HepG2 (cell line): ENCODE results near the gene RIPOR1. TPM values are rescaled to one million over a fixed set of nuclear protein-coding genes. Genes with fewer than 3 reads are reported as not detected.

Source experiments
- ATAC-seq: fragments of 200-7000 bp; cut with Tn5 transposase; 3 replicates; pipeline ENCODE4 v1.9.1; 2020; ENCODE audit warnings: mild to moderate bottlenecking, moderate library complexity
- BruUV-seq: library from RNA; stranded (reverse); fragments of 400-500 nt; replicated peaks from 2 replicates; lab custom pipeline; 2021; lab: Mats Ljungman, UMichigan
- CTCF ChIA-PET: fragments of 300-600 bp; formaldehyde crosslinking; extraction: SDS; loops from one replicate; lab custom pipeline; 2021; ENCODE audit warnings: low total read pairs, inconsistent platforms, low intra/inter-chr PET ratio; lab: Yijun Ruan, JAX
- POLR2A ChIA-PET: fragments of 350-600 bp; sonication (Branson Sonifier 250); formaldehyde crosslinking; loops from one replicate; lab custom pipeline; 2020; ENCODE audit warnings: antibody characterized with exemption, inconsistent platforms; lab: Yijun Ruan, JAX
- DNase-seq: peaks from one replicate; pipeline ENCODE4 v3.0.0-alpha.2; 2015; ENCODE audit warnings: low spot score
- FAIRE-seq: peaks from 3 replicates; lab custom pipeline; 2011; peaks lifted over from hg19 to GRCh38; lab: Jason Lieb, UNC
- H2AFZ ChIP-seq: one replicate; pipeline ENCODE4 v1.6.1; 2011; ENCODE audit warnings: low read length, inconsistent platforms
- H3K27ac ChIP-seq: fragments of 300-600 bp; 3 replicates; pipeline ENCODE4 v1.8.0; 2011; ENCODE audit warnings: mixed run types, mild to moderate bottlenecking, mixed read lengths, low read length, inconsistent platforms; ENCODE audit not compliant: insufficient read depth; ENCODE audit errors: extremely low read length
- H3K27me3 ChIP-seq, 2 experiments: fragments of 200-600 bp in 1 of 2; 2 replicates in 1 of 2; 3 replicates in 1 of 2; pipeline versions ENCODE4 v1.6.0 to v1.8.0; 2011; ENCODE audit warnings: low read length in 2 of 2, mild to moderate bottlenecking in 2 of 2, moderate library complexity in 2 of 2, inconsistent platforms in 1 of 2; ENCODE audit not compliant: insufficient read depth in 2 of 2, control insufficient read depth in 1 of 2
- H3K36me3 ChIP-seq, 2 experiments: fragments of 200-600 bp in 1 of 2; replicated peaks in 1 of 2; 2 replicates in 1 of 2; 3 replicates in 1 of 2; pipeline versions ENCODE4 v1.5.1 to v1.8.0; 2011; ENCODE audit warnings: low read length in 2 of 2, inconsistent platforms in 1 of 2; ENCODE audit not compliant: insufficient read depth in 2 of 2, control insufficient read depth in 1 of 2
- H3K4me1 ChIP-seq: 2 replicates; pipeline ENCODE4 v1.5.1; 2012; ENCODE audit warnings: low read length, inconsistent platforms; ENCODE audit not compliant: insufficient read depth
- H3K4me2 ChIP-seq: 2 replicates; pipeline ENCODE4 v1.6.0; 2011; ENCODE audit warnings: low read depth, low read length, inconsistent platforms
- H3K4me3 ChIP-seq, 3 experiments: fragments of 200-600 bp in 1 of 3; sonication (generic), shearing (Covaris generic) in 1 of 3; replicated peaks in 1 of 3; 2 replicates each; pipeline ENCODE4 v1.5.1; 2011 to 2016; ENCODE audit warnings: low read length in 3 of 3, inconsistent platforms in 2 of 3, low read depth in 2 of 3, mild to moderate bottlenecking in 2 of 3, control low read depth in 1 of 3, mixed read lengths in 1 of 3; ENCODE audit not compliant: insufficient read depth in 1 of 3
- H3K79me2 ChIP-seq: one replicate; pipeline ENCODE4 v1.6.1; 2011; ENCODE audit warnings: low read length, inconsistent platforms; ENCODE audit not compliant: insufficient read depth
- H3K9ac ChIP-seq: 2 replicates; pipeline ENCODE4 v1.6.0; 2011; ENCODE audit warnings: mild to moderate bottlenecking, low read depth, low read length, inconsistent platforms; ENCODE audit not compliant: insufficient read depth
- H3K9me3 ChIP-seq: 2 replicates; pipeline ENCODE4 v1.5.1; 2012; ENCODE audit warnings: mild to moderate bottlenecking, low read length
- H4K20me1 ChIP-seq: 2 replicates; pipeline ENCODE4 v1.6.0; 2011; ENCODE audit warnings: inconsistent platforms, mild to moderate bottlenecking, low read length, moderate library complexity; ENCODE audit not compliant: insufficient read depth
- ELF3 ChIP-seq: IDR thresholded peaks from 2 replicates; pipeline ENCODE4 v1.6.1; 2016; ENCODE audit warnings: missing genetic modification reagents, missing compliant biosample characterization
- ETV5 ChIP-seq: IDR thresholded peaks from 2 replicates; pipeline ENCODE4 v1.6.1; 2018; ENCODE audit warnings: missing biosample characterization, missing genetic modification reagents, inconsistent platforms, borderline replicate concordance
- FOSL2 ChIP-seq: sonication (generic); formaldehyde crosslinking; IDR thresholded peaks from 2 replicates; pipeline ENCODE4 v1.4.0; 2020; ENCODE audit warnings: missing genetic modification reagents
- GABPA ChIP-seq, 2 experiments: IDR thresholded peaks; 2 replicates each; pipeline ENCODE4 v1.6.1; 2011 to 2016; ENCODE audit warnings: low read depth in 2 of 2, low read length in 1 of 2, missing biosample characterization in 1 of 2, missing genetic modification characterization in 1 of 2
- NFE2L2 ChIP-seq: fragments of 150-350 bp; IDR thresholded peaks from 2 replicates; pipeline ENCODE4 v1.6.1; 2014; ENCODE audit warnings: low read length
- NFYB ChIP-seq: sonication (generic); formaldehyde crosslinking; IDR thresholded peaks from 2 replicates; pipeline ENCODE4 v1.4.0; 2020; ENCODE audit warnings: missing genetic modification reagents
- RFXAP ChIP-seq: sonication (generic); formaldehyde crosslinking; IDR thresholded peaks from 2 replicates; pipeline ENCODE4 v1.4.0; 2020; ENCODE audit warnings: missing genetic modification reagents, borderline replicate concordance
- SAP130 ChIP-seq: IDR thresholded peaks from 2 replicates; pipeline ENCODE4 v1.6.1; 2016; ENCODE audit warnings: low read depth
- ZMYM3 ChIP-seq: sonication (generic); formaldehyde crosslinking; IDR thresholded peaks from 2 replicates; pipeline ENCODE4 v1.5.1; 2020; ENCODE audit warnings: mild to moderate bottlenecking, missing genetic modification reagents
- ZNF605 ChIP-seq: sonication (generic); formaldehyde crosslinking; IDR thresholded peaks from 2 replicates; pipeline ENCODE4 v1.8.0; 2022; ENCODE audit warnings: mild to moderate bottlenecking, missing genetic modification reagents
- ZNF629 ChIP-seq: sonication (generic); formaldehyde crosslinking; conservative IDR thresholded peaks from 2 replicates; pipeline ENCODE4 v1.5.0; 2020; ENCODE audit warnings: missing genetic modification reagents
- WGBS: methylation state at CpG from one replicate; pipeline ENCODE4 v1.1.6; 2017; ENCODE audit warnings: low lambda C conversion rate; 5-methylcytosine and 5-hydroxymethylcytosine counted together
- in situ Hi-C: cut with HindIII; loops from 2 replicates; pipeline ENCODE4 v1.10.0; 2017; ENCODE audit warnings: low pct_unique_long_range_greater_than_20kb; ENCODE audit not compliant: extremely low pct_ligation_motif_present
- intact Hi-C: fragments of 100-400 bp; cut with micrococcal nuclease; formaldehyde crosslinking; loops from one replicate; pipeline ENCODE4 v1.10.0; 2022; ENCODE audit not compliant: unreplicated experiment
- polyA plus RNA-seq, 8 experiments: library from polyadenylated mRNA; depleted of rRNA in 3 of 8; stranded (reverse) in 7 of 8; unstranded in 1 of 8; fragments of >200 nt; fragmentation: Illumina TruSeq in 4 of 8; extraction: Trizol in 4 of 8; gene quantifications; 2 replicates each; pipeline versions ENCODE4 v1.2.1 to v1.2.3, GENCODE V29; 2011 to 2016; ENCODE audit warnings: low read depth in 4 of 8, missing spikeins in 1 of 8, mixed read lengths in 1 of 8; ENCODE audit not compliant: insufficient read depth in 1 of 8
- total RNA-seq, 5 experiments: library from RNA; depleted of rRNA; stranded (reverse); fragments of >200 nt; fragmentation: Illumina TruSeq; extraction: Trizol; gene quantifications; 2 replicates each; pipeline ENCODE4 v1.2.3, GENCODE V29; 2016; ENCODE audit warnings: low read depth in 1 of 5
- TF ChIP-seq, protein P1 (sequence below): sonication (generic); formaldehyde crosslinking; IDR thresholded peaks from 2 replicates; pipeline ENCODE4 v1.5.0; 2020; ENCODE audit warnings: mild to moderate bottlenecking, missing genetic modification reagents
- TF ChIP-seq, protein P2 (sequence below): IDR thresholded peaks from 2 replicates; pipeline ENCODE4 v1.6.1; 2016
- TF ChIP-seq, protein P3 (sequence below): sonication (generic); formaldehyde crosslinking; IDR thresholded peaks from 2 replicates; pipeline ENCODE4 v1.5.0; 2020; ENCODE audit warnings: missing genetic modification reagents
- TF ChIP-seq, protein P4 (sequence below): sonication (generic); formaldehyde crosslinking; IDR thresholded peaks from 2 replicates; pipeline ENCODE4 v1.4.0; 2020; ENCODE audit warnings: mild to moderate bottlenecking, missing genetic modification reagents

RIPOR1 gene
- total and polyA plus RNA-seq, 2 of the 13 experiments (the other 11 are each of a cell fraction or from before 2014, with no cell fraction given): 4.6 to 8.1 TPM

DNA sequence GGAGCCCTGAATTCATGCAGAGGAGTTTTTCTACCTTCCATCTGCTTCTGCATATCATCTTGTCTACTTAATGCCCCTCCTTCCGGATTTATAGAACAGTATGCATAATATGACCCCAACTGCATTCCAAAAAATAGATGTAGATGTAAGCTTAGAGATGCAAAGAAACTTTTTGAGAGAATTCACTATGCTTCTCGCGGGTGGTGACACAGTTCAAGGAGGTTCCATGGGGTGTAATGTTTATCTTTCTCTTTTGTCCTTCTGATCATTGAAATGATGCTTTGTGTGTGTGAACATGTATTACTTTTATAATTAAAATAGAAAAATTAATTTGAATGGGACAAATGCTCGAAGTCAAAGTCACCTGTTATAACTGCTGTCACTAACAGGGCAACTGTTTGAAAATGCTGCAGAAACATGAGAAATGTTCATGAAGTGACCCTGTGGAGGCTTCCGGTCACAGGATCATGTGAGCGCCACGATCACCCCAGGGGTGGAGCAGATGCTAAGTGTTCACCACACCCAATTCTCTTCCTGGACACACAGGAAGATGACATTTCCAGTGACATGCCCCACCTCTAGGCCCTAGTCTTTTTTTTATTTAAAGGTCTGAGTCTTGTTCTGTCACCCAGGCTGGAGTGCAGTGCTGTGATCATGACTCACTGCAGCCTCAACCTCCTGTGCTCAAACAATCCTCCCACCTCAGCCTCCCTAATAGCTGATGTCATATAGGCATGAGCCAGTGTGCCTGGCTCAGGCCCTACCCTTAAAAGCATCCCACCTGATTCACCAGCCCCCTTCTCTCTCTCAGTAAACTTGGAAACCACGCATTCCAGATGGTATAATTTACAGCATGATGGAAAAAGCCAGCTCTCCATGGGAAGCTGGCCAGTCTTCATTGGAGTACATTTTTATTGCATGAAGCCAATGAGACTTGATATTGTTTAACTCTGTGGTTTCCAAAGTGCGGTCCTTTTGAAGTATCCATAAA is 24.3 kb upstream of the RIPOR1 start:
- no peak overlapping the region for H3K9ac ChIP-seq
- H4K20me1 ChIP-seq: no peaks in the 10 kb centered on the region
- H3K4me1 ChIP-seq: peaks cover 14% of the 10 kb centered on the region
- peak overlapping the region; percentile 24; the same call in 1 of the 2 replicates for H3K4me2 ChIP-seq
- TF ChIP-seq NFYB (CRISPR knock-in tag) (no peak), ETV5 (peak; percentile 50; the same call in 1 of the 2 replicates), SAP130 (CRISPR knock-in tag) (peak; percentile 42; the same call in 1 of the 2 replicates), RFXAP (CRISPR knock-in tag) (no peak), ZNF629 (CRISPR knock-in tag) (no peak), ELF3 (CRISPR knock-in tag) (no peak), ZNF605 (CRISPR knock-in tag) (no peak), FOSL2 (CRISPR knock-in tag) (peak; percentile 80), NFE2L2 (no peak), GABPA (IDR thresholded peaks at IDR 0.05; ENCODE audit: low read depth, low read length) (no peak), GABPA (CRISPR knock-in tag; IDR thresholded peaks at IDR 0.05; ENCODE audit: low read depth) (peak; percentile 71), ZMYM3 (CRISPR knock-in tag) (peak; percentile 47; the same call in 1 of the 2 replicates)
- TF ChIP-seq, protein P1, sequence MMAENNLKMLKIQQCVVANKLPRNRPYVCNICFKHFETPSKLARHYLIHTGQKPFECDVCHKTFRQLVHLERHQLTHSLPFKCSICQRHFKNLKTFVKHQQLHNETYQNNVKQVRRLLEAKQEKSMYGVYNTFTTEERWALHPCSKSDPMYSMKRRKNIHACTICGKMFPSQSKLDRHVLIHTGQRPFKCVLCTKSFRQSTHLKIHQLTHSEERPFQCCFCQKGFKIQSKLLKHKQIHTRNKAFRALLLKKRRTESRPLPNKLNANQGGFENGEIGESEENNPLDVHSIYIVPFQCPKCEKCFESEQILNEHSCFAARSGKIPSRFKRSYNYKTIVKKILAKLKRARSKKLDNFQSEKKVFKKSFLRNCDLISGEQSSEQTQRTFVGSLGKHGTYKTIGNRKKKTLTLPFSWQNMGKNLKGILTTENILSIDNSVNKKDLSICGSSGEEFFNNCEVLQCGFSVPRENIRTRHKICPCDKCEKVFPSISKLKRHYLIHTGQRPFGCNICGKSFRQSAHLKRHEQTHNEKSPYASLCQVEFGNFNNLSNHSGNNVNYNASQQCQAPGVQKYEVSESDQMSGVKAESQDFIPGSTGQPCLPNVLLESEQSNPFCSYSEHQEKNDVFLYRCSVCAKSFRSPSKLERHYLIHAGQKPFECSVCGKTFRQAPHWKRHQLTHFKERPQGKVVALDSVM: peak; percentile 98
- TF ChIP-seq, protein P2, sequence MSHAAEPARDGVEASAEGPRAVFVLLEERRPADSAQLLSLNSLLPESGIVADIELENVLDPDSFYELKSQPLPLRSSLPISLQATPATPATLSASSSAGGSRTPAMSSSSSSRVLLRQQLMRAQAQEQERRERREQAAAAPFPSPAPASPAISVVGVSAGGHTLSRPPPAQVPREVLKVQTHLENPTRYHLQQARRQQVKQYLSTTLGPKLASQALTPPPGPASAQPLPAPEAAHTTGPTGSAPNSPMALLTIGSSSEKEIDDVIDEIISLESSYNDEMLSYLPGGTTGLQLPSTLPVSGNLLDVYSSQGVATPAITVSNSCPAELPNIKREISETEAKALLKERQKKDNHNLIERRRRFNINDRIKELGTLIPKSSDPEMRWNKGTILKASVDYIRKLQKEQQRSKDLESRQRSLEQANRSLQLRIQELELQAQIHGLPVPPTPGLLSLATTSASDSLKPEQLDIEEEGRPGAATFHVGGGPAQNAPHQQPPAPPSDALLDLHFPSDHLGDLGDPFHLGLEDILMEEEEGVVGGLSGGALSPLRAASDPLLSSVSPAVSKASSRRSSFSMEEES (CRISPR knock-in tag): peak; percentile 43; the same call in 1 of the 2 replicates
- TF ChIP-seq, protein P3, sequence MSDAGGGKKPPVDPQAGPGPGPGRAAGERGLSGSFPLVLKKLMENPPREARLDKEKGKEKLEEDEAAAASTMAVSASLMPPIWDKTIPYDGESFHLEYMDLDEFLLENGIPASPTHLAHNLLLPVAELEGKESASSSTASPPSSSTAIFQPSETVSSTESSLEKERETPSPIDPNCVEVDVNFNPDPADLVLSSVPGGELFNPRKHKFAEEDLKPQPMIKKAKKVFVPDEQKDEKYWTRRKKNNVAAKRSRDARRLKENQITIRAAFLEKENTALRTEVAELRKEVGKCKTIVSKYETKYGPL: no peak
- TF ChIP-seq, protein P4, sequence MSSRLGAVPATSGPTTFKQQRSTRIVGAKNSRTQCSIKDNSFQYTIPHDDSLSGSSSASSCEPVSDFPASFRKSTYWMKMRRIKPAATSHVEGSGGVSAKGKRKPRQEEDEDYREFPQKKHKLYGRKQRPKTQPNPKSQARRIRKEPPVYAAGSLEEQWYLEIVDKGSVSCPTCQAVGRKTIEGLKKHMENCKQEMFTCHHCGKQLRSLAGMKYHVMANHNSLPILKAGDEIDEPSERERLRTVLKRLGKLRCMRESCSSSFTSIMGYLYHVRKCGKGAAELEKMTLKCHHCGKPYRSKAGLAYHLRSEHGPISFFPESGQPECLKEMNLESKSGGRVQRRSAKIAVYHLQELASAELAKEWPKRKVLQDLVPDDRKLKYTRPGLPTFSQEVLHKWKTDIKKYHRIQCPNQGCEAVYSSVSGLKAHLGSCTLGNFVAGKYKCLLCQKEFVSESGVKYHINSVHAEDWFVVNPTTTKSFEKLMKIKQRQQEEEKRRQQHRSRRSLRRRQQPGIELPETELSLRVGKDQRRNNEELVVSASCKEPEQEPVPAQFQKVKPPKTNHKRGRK (CRISPR knock-in tag): no peak
- H3K36me3 ChIP-seq: no peaks in the 10 kb centered on the region
- POLR2A ChIA-PET: no interaction called here
- H3K4me3 ChIP-seq: no peak overlapping the region
- peak; percentile 58 for ATAC-seq
- H3K9me3 ChIP-seq: no peaks in the 10 kb centered on the region
- no peak overlapping the region for H2AFZ ChIP-seq
- CTCF ChIA-PET: interaction anchor here (0.9 kb wide), 1 partner anchor 10 kb away, joined by 3 read pairs; no protein-coding TSS in a partner anchor
- WGBS: 39% methylated on average over 9 of the region's 9 CpGs
- peak; percentile 56 for DNase-seq
- no peaks in the 10 kb centered on the region for H3K79me2 ChIP-seq
- in situ Hi-C loops: no loop called here
- no peaks in the 10 kb centered on the region for H3K27me3 ChIP-seq
- BruUV-seq: no TSS peak
- H3K27ac ChIP-seq: no peak overlapping the region
- no peak for FAIRE-seq
- intact Hi-C loops: no loop called here
